Dedifferentiated amniotic fluid mesenchymal stem cell (primary cell): ENCODE results near the gene RIPK4.

ENCODE experiments used
- DNase-seq: peaks from one replicate; pipeline ENCODE4 v3.0.0-alpha.2; 2016; ENCODE audit errors: extremely low spot score

RIPK4 gene

GRCh38 chr21:41769111-41769510 lies 2.3 kb upstream of the RIPK4 start:
- no peak for DNase-seq

DNA sequence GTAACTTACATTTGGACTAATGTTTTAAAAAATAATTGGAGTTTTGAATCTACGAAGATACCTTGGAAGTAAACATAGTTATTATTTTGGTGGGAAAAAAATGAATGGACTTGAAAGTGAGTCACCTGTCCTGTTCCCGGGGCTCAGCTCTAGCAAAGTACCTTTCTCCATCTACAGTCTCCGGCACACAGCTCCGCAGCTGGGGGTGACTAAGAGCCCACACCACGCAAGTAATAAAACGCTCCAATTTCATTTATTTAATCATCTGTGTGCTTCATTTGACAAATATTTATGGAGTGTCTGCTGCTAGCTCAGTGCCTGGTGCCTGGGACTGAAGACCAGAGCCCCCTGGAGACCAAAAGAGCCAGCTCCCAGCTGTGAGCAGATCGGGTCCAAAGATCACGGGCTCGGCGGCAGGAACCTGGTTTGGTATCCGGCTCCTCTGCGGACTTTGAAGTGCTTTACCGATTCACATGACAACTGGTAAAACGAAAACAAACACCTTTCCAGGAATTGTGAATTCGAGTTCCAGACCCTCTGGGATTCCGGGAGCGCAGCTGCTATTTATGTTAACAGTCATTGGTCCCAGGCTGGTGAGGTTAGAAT lies 1.7 kb upstream of the RIPK4 start:
- DNase-seq: peak; percentile 43

DNA sequence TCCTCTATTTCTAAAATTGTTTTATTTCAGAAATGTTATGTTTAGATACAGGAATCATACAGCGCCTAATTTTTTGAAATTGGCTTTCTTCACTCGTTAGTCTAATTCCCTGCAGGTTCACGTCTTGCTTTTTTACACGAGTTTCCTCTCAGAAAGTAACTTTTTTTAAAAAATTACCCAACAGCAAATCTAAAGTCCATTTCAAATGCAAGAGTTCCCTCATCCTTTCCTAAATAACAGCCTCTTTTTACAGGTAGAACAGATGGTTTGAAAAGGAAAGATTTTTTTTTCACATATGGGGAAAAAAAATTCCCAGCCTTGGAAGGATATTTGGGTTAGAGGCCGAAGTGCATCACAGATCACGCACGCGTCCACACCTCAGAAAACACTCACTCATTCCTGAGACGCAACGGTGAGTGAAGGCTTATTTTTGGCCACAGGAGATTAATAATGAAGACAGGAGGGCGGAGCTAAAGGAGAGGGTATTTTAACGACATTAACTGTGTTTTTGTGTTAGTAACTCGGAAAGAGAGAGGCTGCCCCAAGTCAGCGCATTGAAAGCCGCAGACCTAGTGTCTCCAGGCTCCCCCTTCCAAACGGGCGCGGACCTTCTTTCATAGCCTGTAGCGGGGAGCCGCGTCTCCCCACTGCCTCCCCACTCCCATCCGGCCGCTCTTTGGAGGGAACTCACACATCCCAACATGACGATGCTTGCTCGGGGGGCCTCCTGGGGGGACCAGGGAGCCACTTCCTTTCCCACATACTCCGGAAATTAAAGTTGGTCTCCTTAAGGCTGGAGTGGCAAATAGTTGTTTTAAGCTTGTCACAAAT lies 969 bp upstream of the RIPK4 start:
- no peak for DNase-seq

DNA sequence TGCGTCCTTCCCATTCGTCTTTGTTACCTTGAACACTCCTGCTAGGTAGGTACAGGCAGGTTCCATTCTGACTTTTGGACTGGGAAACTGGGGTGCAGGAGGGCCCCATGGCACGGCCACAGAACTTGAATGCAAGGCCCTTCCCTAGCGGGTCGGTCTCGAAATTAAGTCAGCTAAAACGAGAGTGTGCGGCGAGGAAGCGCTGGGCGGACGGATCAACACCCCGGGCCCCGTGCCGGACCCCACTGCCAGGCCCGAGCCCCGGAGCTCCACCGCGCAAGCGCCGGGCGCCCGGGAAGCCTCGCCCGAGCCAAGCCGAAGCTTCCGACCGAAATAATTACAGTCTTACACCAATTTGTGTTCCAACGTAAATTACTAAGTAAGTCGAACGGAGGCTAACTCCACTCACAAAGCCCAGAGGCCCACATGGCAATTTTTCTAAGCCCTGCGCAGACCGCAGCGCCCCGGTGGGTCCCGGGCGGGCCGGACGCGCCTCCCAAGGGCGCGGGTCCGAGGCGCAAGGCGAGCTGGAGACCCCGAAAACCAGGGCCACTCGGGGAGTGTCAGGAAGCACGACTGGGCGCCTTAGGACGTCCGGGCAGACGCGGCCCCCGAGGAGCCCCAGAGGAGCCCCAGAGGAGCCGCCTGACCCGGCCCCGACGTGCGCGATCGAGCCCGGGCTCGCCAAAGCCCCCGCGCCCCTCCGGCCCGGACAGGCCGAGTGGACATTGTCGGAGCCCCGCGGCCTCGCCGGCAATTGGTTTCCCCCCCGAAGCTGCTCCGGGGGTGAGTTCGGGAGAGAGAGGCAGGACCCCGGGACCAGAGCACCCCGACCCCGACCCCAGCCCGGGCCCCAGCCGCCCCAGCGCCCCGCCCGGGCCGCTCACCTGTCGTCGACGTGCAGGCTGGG lies 624 bp downstream of the RIPK4 start:
- DNase-seq: no peak

DNA sequence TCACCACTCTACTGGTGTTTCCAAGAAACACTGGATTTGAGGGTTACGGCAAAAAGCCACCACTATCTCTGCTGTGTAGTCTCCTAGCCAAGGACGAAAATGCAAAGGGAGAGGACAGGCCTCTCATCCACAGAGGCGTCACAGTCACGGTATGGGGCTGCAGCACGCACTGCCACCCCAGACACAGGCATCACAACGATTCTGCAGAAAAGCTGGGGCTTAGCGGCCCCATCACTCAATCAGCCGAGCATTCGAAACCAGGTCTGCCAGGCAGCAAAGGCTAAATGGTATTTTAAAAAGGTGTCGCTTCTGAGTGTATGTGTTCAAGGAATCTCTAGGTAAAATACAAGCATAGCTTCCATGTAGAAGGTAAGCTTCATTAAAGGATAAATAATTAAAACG lies 1.4 kb downstream of the RIPK4 start:
- no peak for DNase-seq

GRCh38 chr21:41764558-41765419 lies 2.1 kb downstream of the RIPK4 start:
- no peak for DNase-seq

GRCh38 chr21:41763996-41764395 lies 2.9 kb downstream of the RIPK4 start:
- DNase-seq: no peak

- DNase-seq: no peak
Measured at GRCh38 chr21:41763398-41763931, 3.4 kb downstream of the RIPK4 start.

DNA sequence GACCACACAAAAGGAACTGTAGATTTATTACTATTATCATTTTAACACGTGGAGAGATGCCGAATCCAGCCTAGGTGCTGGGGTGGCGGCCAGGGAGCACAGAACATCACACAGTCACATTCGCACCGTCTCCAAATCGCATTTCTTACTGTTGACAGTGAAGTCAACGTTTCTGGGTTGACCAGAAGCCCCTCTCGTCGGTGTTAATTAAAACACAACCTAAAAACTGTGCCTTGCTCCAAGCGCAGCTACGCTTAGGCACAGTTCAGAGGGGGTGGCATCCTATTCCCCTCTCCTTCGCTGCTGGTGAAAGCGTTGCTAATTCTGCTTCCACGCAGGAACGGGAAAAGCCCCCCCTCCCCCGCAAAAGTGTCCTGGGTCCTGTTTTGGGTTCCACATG lies 4.1 kb downstream of the RIPK4 start:
- no peak for DNase-seq

DNA sequence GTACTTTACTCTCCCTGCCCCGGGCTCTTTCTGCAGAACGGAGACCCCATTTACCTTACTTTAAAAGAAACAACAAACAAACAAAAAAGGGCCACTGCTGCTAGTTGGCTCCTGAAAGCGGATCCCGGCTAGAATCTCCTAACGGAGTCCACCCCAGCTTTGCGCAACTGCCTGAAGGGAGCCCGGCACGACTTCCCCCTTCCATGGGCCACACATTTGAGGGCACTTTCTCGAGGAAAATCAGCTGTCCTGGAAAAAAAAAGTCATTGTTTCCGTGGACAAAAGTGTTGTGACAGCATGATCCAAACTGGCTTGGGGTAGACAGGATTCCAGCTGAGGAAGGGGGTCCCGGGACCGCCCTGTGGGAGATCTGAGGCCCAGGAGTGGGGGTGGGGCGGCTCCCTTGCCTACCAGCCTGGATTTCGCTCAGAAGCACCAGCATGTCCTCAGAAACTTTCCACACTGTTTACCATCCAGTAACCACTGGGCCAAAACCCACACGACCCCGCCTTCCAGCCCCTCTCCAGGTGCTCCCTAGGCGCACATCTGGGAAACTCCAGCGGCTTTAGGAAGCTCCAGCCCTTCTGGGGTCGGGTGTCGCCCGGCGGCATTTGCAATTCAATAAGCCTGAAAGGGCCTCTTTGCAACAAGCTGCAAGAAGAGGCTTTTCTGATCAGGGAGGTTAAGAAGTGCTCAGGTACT lies 4.8 kb downstream of the RIPK4 start:
- no peak for DNase-seq

DNA sequence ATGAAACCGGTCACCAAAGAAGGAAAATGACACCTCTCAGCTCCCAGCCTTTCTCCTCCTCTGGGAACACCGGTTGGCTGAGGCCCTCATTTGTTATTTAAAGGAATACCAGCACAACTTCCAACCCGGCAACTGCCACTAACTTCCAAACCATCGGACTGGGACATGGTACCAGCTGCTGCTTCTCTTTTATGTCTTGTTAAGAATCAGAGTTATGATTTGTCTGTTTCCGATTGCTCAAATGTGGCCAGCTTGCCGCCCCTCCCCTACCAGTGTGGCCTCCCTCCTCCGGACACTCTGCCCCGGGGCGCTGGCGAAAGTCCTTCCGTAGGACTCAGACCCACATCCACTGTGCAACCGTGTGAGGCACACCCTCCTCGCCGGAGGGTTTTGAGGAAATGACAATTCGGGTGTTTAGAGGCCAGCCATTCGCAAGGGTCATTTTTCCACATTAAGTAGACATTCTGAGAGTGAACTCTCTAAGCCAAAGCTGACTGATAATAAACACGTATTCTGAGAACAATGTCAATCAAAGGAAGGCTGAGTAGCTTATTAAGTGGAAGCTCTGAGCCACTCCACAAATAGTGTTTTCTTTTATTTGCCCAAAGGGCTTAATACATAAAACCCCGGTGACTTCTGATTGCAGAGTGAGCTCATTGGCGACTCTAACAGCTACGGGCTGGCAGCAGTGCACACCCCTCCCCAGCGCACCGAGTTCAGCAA lies 5.5 kb downstream of the RIPK4 start:
- DNase-seq: peak; percentile 50

GRCh38 chr21:41760411-41760810 lies 6.4 kb downstream of the RIPK4 start:
- no peak for DNase-seq

GRCh38 chr21:41759926-41760325 lies 6.9 kb downstream of the RIPK4 start:
- DNase-seq: no peak

DNA sequence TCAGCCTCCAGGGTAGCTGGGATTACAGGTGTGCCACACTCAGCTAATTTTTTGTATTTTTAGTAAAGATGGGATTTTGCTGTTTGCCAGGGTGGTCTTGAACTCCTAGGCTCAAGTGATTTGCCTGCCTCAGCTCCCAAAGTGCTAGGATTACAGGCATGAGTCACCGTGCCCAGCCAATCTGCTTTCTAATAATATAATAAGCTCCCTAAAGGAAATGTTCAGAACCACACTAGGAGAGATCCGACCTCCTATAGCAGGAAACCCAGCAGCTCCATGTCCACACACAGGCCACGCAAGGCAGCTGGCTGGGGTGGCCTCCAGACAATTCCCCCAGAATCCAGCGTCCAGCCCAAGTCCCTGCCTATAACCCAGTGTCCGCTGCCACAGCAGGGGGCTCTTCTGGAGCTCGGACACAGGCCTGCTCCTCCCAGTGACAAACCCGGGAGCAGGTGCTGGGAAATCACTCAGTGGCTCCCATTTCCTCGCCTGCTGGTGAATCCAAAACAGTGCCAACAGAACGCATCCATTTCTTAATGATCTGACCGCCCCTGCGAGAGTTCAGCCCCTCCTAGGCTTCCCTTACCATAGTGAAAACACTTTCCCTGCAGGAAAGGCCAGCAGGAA lies 7.5 kb downstream of the RIPK4 start:
- DNase-seq: no peak

DNA sequence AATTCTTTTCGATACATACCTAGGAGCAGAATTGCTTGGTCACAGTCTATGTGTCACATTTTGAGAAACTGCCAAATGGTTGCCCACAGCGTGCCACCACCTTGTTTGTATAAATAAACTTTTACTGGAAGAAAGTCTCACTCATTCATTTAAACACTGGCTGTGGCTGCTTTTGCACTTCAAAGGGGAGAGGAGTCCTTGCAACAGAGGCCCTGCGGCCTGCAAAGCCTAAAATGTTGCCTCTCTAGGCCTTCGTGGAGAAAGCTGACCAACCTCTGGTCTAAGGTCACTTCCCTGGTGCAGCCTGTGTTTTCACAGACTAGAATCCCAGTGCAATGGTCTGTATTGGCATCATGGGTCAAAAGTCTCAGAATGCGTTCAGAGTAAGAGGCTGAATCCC lies 8.3 kb downstream of the RIPK4 start:
- DNase-seq: no peak

DNA sequence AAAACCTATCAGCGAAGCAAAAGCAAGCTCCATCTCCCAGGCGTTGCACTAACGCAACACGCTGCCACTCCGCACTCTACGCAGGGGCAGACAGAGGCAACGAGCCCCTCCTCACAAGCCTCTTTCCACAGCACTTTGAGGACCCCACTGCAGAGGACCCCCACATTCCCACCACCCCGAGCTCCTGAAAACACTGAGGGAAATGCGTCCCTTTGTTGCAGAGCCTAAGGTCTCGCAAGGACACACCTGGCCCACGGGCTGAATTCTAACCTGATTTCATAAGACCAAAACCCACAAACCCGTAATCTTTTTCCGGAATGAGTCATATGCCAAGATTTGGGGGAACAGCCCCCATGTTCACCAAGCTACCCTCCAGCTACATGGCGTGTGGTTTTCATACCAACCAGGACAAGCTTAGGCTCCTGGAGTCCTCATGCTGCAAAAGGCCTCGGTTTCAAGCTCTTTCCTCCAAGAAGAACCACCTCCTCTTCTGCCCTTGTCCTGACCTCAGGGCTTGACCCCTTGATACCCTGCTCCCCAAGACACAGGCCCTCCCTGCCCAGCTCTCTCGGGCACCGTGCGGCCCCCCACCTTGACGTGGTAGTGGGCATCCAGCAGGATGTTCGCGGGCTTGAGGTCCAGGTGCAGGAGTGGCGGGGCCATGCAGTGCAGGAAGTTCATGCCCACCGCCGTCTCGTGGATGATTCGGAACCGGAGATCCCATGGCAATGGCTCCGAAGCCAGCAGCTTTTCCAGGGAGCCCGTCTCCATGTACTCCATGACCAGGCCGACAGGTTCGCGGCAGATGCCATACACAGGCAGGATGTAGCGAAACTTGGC lies 10.7 kb downstream of the RIPK4 start:
- no peak for DNase-seq

DNA sequence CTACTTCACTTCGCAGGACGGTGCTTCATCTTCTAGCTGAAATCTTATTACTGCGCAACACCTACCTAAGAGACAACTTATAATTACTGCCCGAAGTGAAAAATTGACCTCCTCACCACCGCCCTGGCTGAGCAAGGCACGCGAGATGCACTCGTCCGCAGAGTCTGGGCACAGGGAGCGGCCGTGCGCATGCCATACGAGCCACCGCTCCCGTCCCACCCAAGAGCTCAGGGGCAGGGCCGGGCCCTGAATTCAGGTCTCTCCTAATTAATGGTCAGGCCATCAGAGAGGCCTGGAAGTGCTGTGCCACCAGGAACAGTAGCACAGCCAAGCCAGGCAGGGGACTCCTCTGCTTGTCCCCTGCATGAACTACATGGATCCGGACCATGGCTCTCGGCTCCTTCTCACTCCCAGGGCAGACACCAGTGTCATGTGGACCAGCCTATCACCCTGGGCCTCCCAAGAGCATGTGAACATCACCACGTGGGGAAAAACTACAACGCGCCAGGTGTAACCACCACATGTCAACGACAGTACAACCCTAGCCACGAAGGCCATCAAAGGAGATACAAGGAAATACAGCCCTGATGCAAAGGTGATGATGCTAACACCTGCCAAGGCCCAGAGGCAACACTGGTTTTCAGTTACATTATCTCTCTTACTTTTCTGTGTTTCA lies 11.5 kb downstream of the RIPK4 start:
- DNase-seq: no peak

GRCh38 chr21:41754479-41754891 lies 12.4 kb downstream of the RIPK4 start:
- no peak for DNase-seq
